Cardiac muscle cell (in vitro differentiated cells and primary cell): Measurements from ENCODE around the gene UGT1A9. TPM values are rescaled to one million over a fixed set of nuclear protein-coding genes. Genes with fewer than 3 reads are reported as not detected.

Source experiments
- DNase-seq, 2 donors: peaks; one replicate each; pipeline versions ENCODE4 v3.0.0 to v3.0.0-alpha.2; 2010 to 2017; ENCODE audit warnings: low read depth in 1 of 2, low spot score in 1 of 2
- H3K27ac ChIP-seq: fragments of 200-600 bp; sonication (generic); 2 replicates; pipeline ENCODE4 v1.5.1; 2016
- H3K27me3 ChIP-seq: fragments of 200-600 bp; sonication (generic); 2 replicates; pipeline ENCODE4 v1.6.0; 2016; ENCODE audit warnings: control low read depth
- H3K36me3 ChIP-seq: fragments of 200-600 bp; sonication (generic); 2 replicates; pipeline ENCODE4 v1.5.1; 2016; ENCODE audit warnings: control low read depth
- H3K4me1 ChIP-seq: fragments of 200-600 bp; sonication (generic); 2 replicates; pipeline ENCODE4 v1.8.1; 2017; ENCODE audit warnings: low read depth, mild to moderate bottlenecking, mixed run types
- H3K4me3 ChIP-seq: fragments of 200-600 bp; sonication (generic); 2 replicates; pipeline ENCODE4 v1.5.1; 2016; ENCODE audit warnings: mild to moderate bottlenecking
- H3K9me3 ChIP-seq: fragments of 200-600 bp; sonication (generic); 2 replicates; pipeline ENCODE4 v1.5.1; 2017; ENCODE audit warnings: low read depth, mild to moderate bottlenecking, control low read depth
- polyA plus RNA-seq: library from polyadenylated mRNA; unstranded; fragments of >200 nt; fragmentation: Nextera tagmentation; extraction: Ambion mirVana; gene quantifications from 2 replicates; pipeline ENCODE4 v1.2.1, GENCODE V29; 2016
- total RNA-seq: library from RNA; depleted of rRNA; stranded (reverse); fragments of >200 nt; gene quantifications from 2 replicates; pipeline ENCODE4 v1.2.3, GENCODE V29; 2016
- TF ChIP-seq, protein P1 (sequence below): IDR thresholded peaks from 2 replicates; pipeline ENCODE4 v1.5.1; 2012; ENCODE audit warnings: low read depth, mild to moderate bottlenecking, low read length

UGT1A9 gene
- total and polyA plus RNA-seq, 2 experiments from 2014 or later: not detected

DNA sequence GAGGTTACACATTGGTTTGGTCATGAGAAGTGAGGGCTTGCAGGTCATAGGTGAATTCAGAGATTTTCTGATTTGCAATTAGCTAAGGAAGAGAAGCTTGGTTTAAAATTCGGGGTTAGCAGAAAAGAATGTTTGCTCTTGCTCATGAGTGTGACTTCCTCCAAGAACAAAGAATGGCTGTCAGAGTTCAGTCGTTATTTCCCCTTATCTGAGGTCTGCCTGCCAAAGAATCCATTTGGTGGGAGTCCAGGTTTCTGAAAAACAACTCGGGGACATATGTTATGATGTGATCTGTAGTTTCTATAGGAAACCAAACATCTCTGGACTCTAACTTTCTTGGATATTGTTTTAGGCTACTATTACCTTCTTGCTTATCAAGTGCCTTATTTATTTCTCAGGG lies 17.8 kb downstream of the UGT1A9 start:
- H3K4me1 ChIP-seq: no peaks in the 10 kb centered on the region
- no peak overlapping the region for H3K27ac ChIP-seq
- TF ChIP-seq, protein P1, sequence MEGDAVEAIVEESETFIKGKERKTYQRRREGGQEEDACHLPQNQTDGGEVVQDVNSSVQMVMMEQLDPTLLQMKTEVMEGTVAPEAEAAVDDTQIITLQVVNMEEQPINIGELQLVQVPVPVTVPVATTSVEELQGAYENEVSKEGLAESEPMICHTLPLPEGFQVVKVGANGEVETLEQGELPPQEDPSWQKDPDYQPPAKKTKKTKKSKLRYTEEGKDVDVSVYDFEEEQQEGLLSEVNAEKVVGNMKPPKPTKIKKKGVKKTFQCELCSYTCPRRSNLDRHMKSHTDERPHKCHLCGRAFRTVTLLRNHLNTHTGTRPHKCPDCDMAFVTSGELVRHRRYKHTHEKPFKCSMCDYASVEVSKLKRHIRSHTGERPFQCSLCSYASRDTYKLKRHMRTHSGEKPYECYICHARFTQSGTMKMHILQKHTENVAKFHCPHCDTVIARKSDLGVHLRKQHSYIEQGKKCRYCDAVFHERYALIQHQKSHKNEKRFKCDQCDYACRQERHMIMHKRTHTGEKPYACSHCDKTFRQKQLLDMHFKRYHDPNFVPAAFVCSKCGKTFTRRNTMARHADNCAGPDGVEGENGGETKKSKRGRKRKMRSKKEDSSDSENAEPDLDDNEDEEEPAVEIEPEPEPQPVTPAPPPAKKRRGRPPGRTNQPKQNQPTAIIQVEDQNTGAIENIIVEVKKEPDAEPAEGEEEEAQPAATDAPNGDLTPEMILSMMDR: no peak
- H3K27me3 ChIP-seq: no peaks in the 10 kb centered on the region
- no peaks in the 10 kb centered on the region for H3K9me3 ChIP-seq
- no peak overlapping the region for H3K4me3 ChIP-seq
- no peaks in the 10 kb centered on the region for H3K36me3 ChIP-seq
- DNase-seq: peak in 1 of 2 donors; percentile 85

- no peaks in the 10 kb centered on the region for H3K36me3 ChIP-seq
These were observed 18.7 kb downstream of the UGT1A9 start for GRCh38 chr2:233690444-233690843.

DNA sequence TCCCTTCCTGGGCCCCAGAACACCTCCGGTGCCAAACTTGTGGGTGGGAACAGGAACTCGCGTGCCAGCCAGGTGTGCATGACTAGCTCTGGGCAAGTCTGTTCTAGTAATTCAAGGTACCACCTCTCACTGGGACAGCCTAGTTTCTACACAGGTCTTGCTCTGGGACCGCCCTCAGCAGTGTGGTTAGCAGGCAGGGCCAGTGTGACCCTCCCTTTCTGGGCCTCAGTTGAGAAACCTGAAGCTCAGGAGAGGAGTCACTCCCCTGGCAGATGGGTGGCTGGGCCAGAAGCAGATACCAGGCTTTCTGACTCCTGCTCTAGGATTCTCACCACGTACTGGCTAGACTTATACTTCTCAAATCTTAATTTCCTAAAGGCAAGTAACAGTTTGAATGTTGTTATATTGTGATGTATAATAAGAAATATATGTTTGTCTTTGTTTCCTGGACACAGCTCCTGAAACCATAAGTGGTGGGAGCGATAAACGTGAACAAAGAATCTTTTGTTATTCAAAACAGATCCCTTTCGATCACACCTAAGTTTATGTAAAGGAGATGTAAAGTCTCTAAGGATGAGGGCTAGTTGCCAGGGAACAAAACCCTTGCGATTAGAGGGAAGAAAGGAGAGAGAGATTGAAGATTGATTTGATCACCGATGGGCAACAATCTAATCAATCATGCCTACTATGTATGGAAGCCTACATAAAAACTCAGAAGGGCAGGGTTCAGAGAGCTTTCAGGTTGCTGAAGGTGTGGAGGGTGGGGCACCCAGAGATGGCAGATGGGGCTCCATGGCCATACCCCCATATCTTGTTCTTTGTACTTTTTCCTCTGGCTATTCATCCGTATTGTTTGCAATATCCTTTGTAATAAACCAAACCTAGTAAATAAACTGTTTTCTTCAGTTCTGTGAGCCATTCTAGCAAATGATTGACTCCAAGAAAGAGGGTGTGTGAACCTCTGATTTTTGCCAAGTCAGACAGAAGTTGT lies 20.0 kb downstream of the UGT1A9 start:
- Histone ChIP-seq H3K36me3 (no peaks in the 10 kb centered on the region), H3K9me3 (no peaks in the 10 kb centered on the region), H3K4me3 (no peak overlapping the region), H3K27ac (no peak overlapping the region), H3K27me3 (no peaks in the 10 kb centered on the region), H3K4me1 (no peaks in the 10 kb centered on the region)
- DNase-seq: no peak
- TF ChIP-seq, protein P1: no peak

More at GRCh38 chr2:233690444-233690843, 18.7 kb downstream of the UGT1A9 start:
- DNase-seq: peak in 1 of 2 donors; percentile 65
- Histone ChIP-seq H3K9me3 (no peaks in the 10 kb centered on the region), H3K27me3 (no peaks in the 10 kb centered on the region), H3K4me1 (no peaks in the 10 kb centered on the region), H3K27ac (no peak overlapping the region), H3K4me3 (no peak overlapping the region)
- TF ChIP-seq, protein P1: no peak

GRCh38 chr2:233692648-233693047 lies 20.9 kb downstream of the UGT1A9 start, which contains the start of gene UGT1A6:
UGT1A6 (plus strand) TSS chr2:233692890; CDS start chr2:233693005, 115 bp downstream.
- Histone ChIP-seq H3K27me3 (no peaks in the 10 kb centered on the region), H3K4me3 (no peak within 1 kb of the TSS), H3K9me3 (no peaks in the 10 kb centered on the region), H3K4me1 (no peaks in the 10 kb centered on the region), H3K27ac (no peak within 1 kb of the TSS), H3K36me3 (no peaks in the 10 kb centered on the region)
- DNase-seq: no peak
- TF ChIP-seq, protein P1: no peak

GRCh38 chr2:233693963-233694362 lies 22.3 kb downstream of the UGT1A9 start:
- no peak for DNase-seq
- TF ChIP-seq, protein P1: no peak
- H3K9me3 ChIP-seq: no peaks in the 10 kb centered on the region
- H3K4me1 ChIP-seq: no peaks in the 10 kb centered on the region
- H3K36me3 ChIP-seq: no peaks in the 10 kb centered on the region
- no peaks in the 10 kb centered on the region for H3K27me3 ChIP-seq
- no peak overlapping the region for H3K4me3 ChIP-seq
- H3K27ac ChIP-seq: no peak overlapping the region
